OCI-LY7 (cell line): ENCODE measurements around the gene BAIAP2. TPM values are rescaled to one million over a fixed set of nuclear protein-coding genes. Genes with fewer than 3 reads are reported as not detected.

Experiments
- BruUV-seq: library from RNA; stranded (reverse); fragments of 400-500 nt; replicated peaks from 2 replicates; lab custom pipeline; 2021; lab: Mats Ljungman, UMichigan
- CTCF ChIA-PET: fragments of 300-600 bp; sonication (Branson Sonifier 250); formaldehyde crosslinking; loops from one replicate; lab custom pipeline; 2022; ENCODE audit warnings: antibody characterized with exemption; ENCODE audit not compliant: unreplicated experiment; lab: Charles Lee
- POLR2A ChIA-PET: fragments of 300-600 bp; sonication (Branson Sonifier 250); formaldehyde crosslinking; loops from one replicate; lab custom pipeline; 2022; ENCODE audit warnings: antibody characterized with exemption; lab: Charles Lee
- DNase-seq: peaks from one replicate; pipeline ENCODE4 v3.0.0-alpha.2; 2015; ENCODE audit warnings: low spot score
- H2AFZ ChIP-seq: fragments of 200-600 bp; sonication (generic), shearing (Covaris generic); 2 replicates; pipeline ENCODE4 v1.6.1; 2014; ENCODE audit warnings: mild to moderate bottlenecking, antibody characterized with exemption, low read length, moderate library complexity
- H3K27ac ChIP-seq: fragments of 200-600 bp; sonication (generic); 2 replicates; pipeline ENCODE4 v1.5.1; 2014; ENCODE audit warnings: mixed run types, low read depth, mild to moderate bottlenecking, moderate library complexity, low read length, inconsistent platforms; ENCODE audit not compliant: poor library complexity, severe bottlenecking
- H3K36me3 ChIP-seq: fragments of 200-600 bp; sonication (generic); 2 replicates; pipeline ENCODE4 v1.6.1; 2014; ENCODE audit warnings: mild to moderate bottlenecking, antibody characterized with exemption, low read length, moderate library complexity, mixed read lengths; ENCODE audit not compliant: insufficient read depth
- H3K4me1 ChIP-seq: fragments of 200-600 bp; sonication (generic); 2 replicates; pipeline ENCODE4 v1.5.1; 2014; ENCODE audit warnings: mild to moderate bottlenecking, low read length; ENCODE audit not compliant: insufficient read depth, poor library complexity, severe bottlenecking
- H3K4me2 ChIP-seq: fragments of 200-600 bp; sonication (generic); 2 replicates; pipeline ENCODE4 v1.6.1; 2014; ENCODE audit warnings: mild to moderate bottlenecking, low read length
- H3K4me3 ChIP-seq: fragments of 200-600 bp; sonication (generic); 2 replicates; pipeline ENCODE4 v1.5.1; 2014; ENCODE audit warnings: mild to moderate bottlenecking, low read depth, low read length; ENCODE audit not compliant: poor library complexity, severe bottlenecking
- H3K79me2 ChIP-seq: fragments of 200-600 bp; sonication (generic); 2 replicates; pipeline ENCODE4 v1.6.1; 2016; ENCODE audit warnings: low read depth, mild to moderate bottlenecking, low read length, moderate library complexity, mixed read lengths; ENCODE audit not compliant: insufficient read depth
- H3K9me2 ChIP-seq: fragments of 200-600 bp; sonication (generic); 2 replicates; pipeline ENCODE4 v1.6.1; 2016; ENCODE audit warnings: mild to moderate bottlenecking, low read length, mixed read lengths; ENCODE audit not compliant: insufficient read depth
- H3K9me3 ChIP-seq: fragments of 200-600 bp; sonication (generic); 2 replicates; pipeline ENCODE4 v1.6.1; 2014; ENCODE audit warnings: mild to moderate bottlenecking, mixed run types, low read length, mixed read lengths
- H4K20me1 ChIP-seq: fragments of 200-600 bp; sonication (generic); 2 replicates; pipeline ENCODE4 v1.6.1; 2014; ENCODE audit warnings: mild to moderate bottlenecking, antibody characterized with exemption, low read length, moderate library complexity, mixed read lengths; ENCODE audit not compliant: insufficient read depth
- EZH2phosphoT487 ChIP-seq: fragments of 200-600 bp; sonication (generic); IDR thresholded peaks from 2 replicates; pipeline ENCODE4 v1.6.1; 2018; ENCODE audit warnings: low read depth, borderline replicate concordance, mild to moderate bottlenecking, mixed run types, antibody characterized with exemption, low read length, moderate library complexity, mixed read lengths
- intact Hi-C: fragments of 100-400 bp; cut with micrococcal nuclease; formaldehyde crosslinking; loops from one replicate; pipeline ENCODE4 v1.10.0; 2022; ENCODE audit not compliant: unreplicated experiment
- total RNA-seq, 2 experiments: library from RNA; depleted of rRNA in 1 of 2; stranded (reverse); fragments of >200 nt in 1 of 2; shearing (Covaris generic) in 1 of 2; gene quantifications; 2 replicates each; pipeline ENCODE4 v1.2.3, GENCODE V29; 2014 to 2022
- TF ChIP-seq, protein P1 (sequence below): fragments of 200-600 bp; sonication (generic); conservative IDR thresholded peaks from 2 replicates; pipeline ENCODE4 v1.5.1; 2014; ENCODE audit warnings: mild to moderate bottlenecking, antibody characterized with exemption, low read length, moderate library complexity, mixed read lengths

The BAIAP2 gene
- total RNA-seq, 2 experiments from 2014 or later: 2.1 to 2.3 TPM

DNA sequence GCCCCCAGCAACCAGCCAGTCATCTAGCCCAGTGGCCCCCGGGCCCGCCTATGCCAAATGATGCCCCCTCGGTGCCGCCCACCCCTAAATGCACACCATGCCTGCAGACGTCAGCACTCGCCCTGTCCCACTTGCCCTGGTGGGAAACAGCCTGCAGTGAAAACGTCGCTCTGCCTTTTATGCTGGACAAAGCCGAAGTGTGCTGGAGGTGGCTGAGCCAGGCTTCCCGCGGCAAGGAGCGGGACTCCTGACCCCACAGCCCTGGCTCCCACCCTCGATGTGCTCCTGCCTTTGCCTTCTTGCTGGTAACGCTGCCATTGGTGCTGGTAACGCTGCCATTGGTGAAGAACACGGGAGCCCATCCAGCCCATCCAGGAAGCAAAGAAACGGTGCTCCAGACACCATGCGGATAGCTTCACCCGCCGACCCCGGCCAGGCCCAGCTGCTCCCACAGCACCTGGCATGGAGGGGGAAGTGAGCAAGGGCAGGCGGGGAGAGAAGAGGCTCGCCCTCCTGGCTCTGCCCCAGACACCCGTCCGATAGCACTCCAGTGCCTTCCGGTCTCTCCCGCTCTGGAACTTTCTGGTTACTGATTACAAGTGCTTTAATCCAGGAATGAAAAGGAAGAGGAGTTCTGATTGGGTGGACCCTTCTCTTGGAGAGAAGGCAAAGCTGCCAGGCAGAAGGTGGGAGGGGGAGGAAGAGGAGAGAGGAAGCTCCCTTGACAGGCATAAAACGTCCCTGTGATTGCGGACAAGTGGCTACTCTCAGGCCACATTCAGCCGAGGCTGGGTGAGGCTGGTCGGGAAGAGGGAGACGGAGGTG lies 4.0 kb upstream of the BAIAP2 start:
- no peaks in the 10 kb centered on the region for H3K9me3 ChIP-seq
- 0 out of 2 replicates have a peak, but pooled peaks cover 4% of the 10 kb centered on the region for H4K20me1 ChIP-seq
- no peak overlapping the region for H3K4me3 ChIP-seq
- no peak overlapping the region for H2AFZ ChIP-seq
- DNase-seq: no peak
- POLR2A ChIA-PET: no interaction called here
- H3K4me1 ChIP-seq: peaks cover 5% of the 10 kb centered on the region
- CTCF ChIA-PET: no interaction called here
- no peak overlapping the region for H3K4me2 ChIP-seq
- no peaks in the 10 kb centered on the region for H3K79me2 ChIP-seq
- H3K9me2 ChIP-seq: no peaks in the 10 kb centered on the region
- no peaks in the 10 kb centered on the region for H3K36me3 ChIP-seq
- intact Hi-C loops: no loop called here
- BruUV-seq: no TSS peak
- TF ChIP-seq, protein P1, sequence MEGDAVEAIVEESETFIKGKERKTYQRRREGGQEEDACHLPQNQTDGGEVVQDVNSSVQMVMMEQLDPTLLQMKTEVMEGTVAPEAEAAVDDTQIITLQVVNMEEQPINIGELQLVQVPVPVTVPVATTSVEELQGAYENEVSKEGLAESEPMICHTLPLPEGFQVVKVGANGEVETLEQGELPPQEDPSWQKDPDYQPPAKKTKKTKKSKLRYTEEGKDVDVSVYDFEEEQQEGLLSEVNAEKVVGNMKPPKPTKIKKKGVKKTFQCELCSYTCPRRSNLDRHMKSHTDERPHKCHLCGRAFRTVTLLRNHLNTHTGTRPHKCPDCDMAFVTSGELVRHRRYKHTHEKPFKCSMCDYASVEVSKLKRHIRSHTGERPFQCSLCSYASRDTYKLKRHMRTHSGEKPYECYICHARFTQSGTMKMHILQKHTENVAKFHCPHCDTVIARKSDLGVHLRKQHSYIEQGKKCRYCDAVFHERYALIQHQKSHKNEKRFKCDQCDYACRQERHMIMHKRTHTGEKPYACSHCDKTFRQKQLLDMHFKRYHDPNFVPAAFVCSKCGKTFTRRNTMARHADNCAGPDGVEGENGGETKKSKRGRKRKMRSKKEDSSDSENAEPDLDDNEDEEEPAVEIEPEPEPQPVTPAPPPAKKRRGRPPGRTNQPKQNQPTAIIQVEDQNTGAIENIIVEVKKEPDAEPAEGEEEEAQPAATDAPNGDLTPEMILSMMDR: no peak
- no peak for TF ChIP-seq EZH2phosphoT487
- H3K27ac ChIP-seq: no peak overlapping the region

DNA sequence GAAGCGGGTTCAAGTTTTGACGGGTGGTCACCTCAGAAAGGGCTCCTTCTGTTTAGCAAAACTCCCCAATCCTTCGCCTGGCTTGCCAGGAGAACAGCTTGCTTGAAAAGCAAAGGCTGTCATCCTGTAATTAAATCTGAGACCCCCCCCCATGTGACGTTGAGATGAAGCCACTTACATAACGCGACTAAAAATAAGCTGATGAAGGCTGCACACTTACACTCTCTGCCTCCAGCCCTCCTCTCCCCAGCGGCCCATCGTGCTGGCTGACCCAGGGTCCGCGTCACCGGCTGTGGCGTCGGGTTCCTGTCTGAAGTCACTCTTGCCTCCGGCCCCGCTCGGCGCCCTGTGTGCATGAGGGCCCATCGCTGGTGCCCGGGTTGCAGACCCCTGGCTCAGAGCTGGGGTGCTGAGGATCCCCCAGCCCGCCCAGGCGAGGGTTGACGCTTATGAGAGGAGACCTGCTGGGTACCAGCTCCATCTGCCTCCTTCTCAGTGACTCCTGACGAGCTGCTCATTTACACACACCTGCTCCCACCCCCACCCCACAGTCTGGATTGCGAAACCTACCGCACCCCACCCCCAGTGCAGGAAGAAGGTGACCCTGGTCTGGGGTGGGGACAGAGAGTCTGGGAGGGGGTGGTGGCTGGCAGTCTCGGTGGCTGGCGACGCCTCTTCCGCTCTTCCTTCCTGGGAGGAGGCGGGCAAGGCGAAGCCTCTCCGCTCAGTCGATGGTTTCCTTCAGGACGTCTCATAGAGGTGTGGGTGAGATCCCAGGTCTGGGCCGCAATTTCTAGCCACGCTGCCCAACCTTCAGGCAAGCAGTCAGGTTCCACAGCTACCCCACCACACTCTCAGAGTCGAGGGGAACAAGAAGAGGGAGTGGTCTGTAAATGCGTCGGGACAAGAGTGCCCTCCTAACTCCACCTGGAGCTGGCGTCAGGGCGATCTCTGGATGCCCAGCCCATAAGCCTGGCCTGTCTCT lies 3.1 kb upstream of the BAIAP2 start:
- Histone ChIP-seq H3K36me3 (no peaks in the 10 kb centered on the region), H4K20me1 (0 out of 2 replicates have a peak, but pooled peaks cover 4% of the 10 kb centered on the region), H2AFZ (no peak overlapping the region), H3K4me1 (peaks cover 5% of the 10 kb centered on the region), H3K4me2 (no peak overlapping the region), H3K9me2 (no peaks in the 10 kb centered on the region), H3K4me3 (no peak overlapping the region), H3K27ac (no peak overlapping the region), H3K79me2 (no peaks in the 10 kb centered on the region), H3K9me3 (no peaks in the 10 kb centered on the region)
- TF ChIP-seq, protein P1: no peak
- TF ChIP-seq EZH2phosphoT487: no peak
- no TSS peak for BruUV-seq
- ChIA-PET POLR2A (no interaction called here), CTCF (no interaction called here)
- intact Hi-C loops: no loop called here
- no peak for DNase-seq
